GM19372 (cell line): ENCODE results near the gene CCSER2.
A peak's percentile ranks its signal among the peaks of the same experiment; 100 is the strongest.

ENCODE experiments used
- ATAC-seq: cut with Tn5 transposase; IDR thresholded peaks from one replicate; pipeline ENCODE4 v1.9.1; 2021; ENCODE audit warnings: mild to moderate bottlenecking, low read depth, moderate library complexity; ENCODE audit not compliant: unreplicated experiment

The CCSER2 gene

DNA sequence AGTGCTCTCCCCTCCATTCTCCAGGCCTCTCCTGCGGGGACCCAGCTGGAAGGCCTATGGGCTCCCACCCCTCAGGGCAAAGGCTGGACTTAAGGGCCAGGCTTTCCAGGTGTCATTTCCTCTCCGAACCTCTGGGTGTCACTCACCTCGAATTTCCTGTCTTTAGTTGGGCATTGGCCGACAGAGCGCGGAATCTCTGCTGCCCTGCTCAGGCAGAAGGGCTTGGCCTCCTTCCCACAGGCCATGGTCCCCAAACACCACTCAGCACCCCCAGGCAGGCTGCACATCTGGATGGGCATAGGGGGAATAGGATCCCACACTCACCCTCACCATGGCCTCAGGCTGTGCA is 212.9 kb downstream of the CCSER2 start:
- no peak for ATAC-seq

- no peak for ATAC-seq
These were observed 214.4 kb downstream of the CCSER2 start for GRCh38 chr10:84542522-84543490.

DNA sequence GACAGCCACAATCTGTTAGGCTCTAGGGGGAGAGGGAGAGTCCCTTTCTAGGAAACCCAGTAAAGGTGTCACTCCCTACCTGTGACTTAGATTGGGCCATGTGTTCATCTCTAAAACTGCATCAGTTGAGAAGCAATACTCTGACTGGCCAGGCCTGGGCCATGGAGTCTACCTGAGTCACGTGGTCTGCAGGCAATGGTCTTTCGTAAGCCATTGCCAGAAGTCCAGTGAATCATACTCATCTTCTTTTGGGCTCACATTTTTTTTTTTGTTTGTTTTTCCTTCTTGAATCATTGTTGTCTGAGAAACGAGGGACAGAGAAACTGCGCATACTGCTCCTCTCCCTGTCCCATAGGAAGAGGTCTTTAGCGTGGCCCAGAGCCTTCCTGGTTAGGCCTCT is 215.6 kb downstream of the CCSER2 start:
- no peak for ATAC-seq

DNA sequence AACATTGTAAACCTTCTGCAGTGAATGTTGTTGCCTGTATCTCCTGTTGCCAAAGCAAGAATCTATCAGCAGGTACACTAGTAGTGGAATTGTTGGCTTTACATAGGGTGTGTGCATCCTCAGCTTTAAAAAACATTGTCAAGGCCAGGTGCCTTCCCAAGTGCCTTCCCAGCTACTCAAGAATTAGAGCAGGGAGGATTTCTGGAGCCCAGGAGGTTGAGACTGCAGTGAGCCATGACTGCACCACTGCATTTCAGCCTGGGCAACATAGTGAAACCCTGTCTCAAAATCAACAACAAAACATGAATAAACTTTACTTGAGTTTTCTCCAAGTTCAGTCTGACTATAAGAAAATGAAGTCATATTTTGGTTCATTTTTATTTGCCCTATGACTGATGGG is 217.3 kb downstream of the CCSER2 start:
- no peak for ATAC-seq

DNA sequence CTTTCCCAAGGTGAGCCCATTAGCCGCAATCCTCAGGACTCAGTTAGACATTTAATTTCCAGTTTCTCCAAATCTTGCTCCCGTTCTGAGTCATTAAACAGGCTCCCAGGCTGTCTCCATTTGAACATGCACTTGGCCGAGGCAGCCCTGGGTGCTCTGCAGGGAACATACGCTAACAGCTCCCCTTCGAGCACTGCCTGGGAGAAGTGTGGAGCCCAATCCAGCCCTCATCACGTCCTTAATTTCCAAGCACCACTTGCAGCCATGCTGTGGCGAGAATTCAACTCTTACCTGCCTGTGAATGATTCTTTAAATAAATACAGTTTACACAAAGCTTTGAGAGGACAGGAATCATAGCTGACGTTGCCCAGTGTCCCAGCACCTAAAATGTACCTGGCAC is 218.2 kb downstream of the CCSER2 start:
- ATAC-seq, result no peak

- ATAC-seq, result no peak
These were observed 219.2 kb downstream of the CCSER2 start for GRCh38 chr10:84547616-84548015.

DNA sequence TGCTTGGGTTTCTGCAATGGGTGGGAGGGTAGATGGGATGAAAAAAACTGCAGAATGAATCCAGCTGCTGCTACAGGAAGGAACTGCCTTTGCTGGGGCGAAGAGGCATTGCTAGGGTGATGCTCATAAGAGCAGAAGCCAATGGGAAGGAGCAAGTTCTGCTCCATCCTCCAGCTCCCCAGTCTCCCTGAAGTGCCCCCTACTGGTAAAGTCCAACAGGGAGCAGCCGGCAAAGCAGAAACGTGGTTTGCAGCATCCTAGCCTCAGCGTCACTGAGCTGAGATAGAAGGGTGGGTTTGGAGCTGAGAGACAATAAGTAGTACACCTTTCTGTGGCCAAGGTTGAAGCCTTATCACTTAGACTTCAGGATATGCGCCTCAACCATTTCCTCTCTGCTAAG is 220.5 kb downstream of the CCSER2 start:
- ATAC-seq, result no peak

- ATAC-seq, result no peak
These were observed 221.2 kb downstream of the CCSER2 start for GRCh38 chr10:84549368-84550165.

DNA sequence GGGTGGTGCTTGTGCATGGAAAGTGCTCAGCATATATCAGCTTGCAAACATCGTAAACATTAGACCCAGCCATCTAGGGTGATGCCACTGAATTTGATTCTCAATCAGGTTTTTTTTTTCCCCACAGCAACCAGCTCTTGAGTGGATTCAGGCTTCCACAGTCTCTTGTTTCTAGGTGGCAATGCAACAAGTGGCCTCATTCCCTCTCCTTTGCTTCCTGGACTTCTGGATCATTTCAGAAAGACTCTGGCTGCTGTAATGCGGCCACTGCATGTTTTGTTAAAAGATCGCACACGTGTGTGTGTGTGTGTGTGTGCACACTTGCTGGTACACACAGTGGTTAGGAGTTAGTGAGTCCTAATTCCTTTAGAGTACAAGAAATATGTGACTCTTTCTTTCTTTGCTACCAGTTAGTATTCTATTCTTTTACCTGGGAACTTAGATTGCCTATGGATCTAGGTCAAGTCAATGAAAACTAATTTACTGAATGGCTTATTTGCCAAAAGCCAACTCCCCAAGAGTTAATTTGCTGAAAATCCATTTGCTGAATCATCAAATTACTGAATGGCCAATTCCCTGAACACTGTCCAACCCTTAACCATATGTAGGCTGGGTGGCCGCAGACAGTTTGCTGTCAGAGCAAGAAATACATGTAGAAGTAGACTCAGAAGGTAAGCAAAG is 222.5 kb downstream of the CCSER2 start:
- no peak for ATAC-seq

DNA sequence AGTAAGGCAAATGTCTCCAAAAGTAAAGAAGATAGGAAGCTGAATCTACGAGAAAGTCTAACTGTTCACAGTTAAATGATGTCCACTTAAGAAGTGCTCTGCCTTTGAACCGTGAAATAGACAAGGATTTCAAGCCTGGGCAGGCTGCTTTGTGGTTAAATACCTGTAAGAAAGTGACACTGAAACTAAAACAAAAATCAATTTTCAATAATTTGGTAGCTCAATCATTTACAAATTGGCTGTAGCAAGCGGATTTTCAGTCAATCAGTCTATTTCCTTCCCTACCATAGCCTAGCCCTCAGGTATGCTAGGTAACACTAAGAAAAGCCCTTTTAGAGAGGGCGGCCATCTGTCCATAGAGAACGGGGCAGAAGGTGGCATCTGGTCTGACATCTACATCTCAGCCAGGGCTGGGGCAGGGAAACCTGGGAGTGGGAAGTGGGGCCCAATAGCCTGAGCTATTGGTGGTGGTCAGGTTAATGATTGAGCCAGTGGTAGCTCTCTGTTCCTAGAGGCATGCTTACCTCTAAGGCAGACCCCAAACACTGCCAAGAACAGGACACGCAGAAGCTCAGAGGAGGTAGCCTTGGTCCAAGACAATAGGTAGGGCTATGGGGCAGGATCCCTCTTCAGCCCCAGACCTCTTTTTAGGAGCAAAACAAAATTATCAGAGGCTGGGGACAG is 223.2 kb downstream of the CCSER2 start:
- peak; percentile 50 for ATAC-seq

DNA sequence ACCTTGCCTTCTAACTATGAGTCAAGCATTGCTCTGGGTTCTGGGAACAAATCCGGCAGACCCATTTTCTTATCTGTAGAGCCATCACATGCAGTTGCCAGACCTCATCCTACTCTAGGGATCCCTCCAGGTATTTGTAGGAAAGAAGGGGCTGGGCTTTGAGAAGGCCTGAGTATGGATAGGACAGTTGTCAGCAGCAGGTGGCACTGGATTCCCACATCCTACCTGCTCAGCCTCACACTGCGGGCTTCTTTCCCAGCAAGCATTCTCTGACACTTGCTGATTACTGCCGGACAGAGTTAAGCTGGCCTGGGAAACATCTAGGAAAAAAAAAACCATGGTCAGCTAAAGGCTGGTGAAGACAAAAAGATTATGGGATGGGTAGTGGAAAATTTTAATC is 224.1 kb downstream of the CCSER2 start:
- ATAC-seq, result no peak

- no peak for ATAC-seq
These were observed 234.2 kb downstream of the CCSER2 start for GRCh38 chr10:84562592-84562991.

DNA sequence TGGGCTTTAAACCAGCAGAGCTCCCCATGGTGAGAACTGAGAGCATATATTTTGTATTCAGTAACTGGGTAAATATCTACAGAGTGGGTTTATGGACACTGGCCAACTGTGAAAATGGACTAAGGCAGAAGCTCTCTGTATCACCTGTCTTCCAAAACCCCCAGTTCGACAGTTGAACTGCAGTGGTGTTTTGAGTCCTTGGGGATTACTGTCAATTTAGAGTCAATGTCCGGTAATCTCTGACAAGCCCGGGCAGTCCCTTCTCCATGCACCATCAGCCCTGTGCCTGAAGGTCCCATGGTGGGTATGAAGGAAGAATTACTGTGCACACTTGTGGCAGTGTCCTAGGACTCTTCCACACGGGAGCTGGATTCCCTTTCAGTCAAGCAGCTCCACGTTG is 235.0 kb downstream of the CCSER2 start:
- ATAC-seq, result peak; percentile 77

- peak; percentile 44 for ATAC-seq
These were observed 235.5 kb downstream of the CCSER2 start for GRCh38 chr10:84563868-84564267.

DNA sequence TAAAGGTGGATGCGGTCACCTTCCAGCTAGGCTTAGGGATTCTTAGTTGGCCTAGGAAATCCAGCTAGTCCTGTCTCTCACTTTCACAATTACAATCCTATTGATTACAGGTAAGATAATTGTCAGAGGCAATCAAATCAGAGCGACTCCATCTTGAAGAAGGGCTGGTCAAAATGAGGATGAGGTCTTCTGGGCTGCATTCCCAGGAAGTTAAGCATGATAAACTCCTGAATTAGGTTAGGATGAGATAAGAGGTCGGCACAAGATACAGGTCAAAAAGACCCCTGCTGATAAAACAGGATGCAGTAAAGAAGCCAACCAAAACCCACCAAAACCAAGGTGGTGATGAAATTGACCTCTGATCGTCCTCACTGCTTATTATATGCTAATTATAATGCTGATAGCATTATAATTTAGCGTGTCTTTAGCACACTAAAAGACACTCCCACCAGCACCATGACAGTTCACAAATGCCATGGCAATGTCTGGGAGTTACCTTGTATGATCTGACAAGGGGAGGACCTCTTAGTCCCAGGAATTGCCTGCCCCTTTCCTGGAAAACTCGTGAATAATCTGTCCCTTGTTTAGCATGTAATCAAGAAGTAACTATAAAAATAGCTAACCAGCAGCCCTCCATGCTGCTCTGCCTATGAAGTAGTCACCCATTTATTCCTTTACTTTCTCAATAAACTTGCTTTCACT is 237.6 kb downstream of the CCSER2 start:
- ATAC-seq, result no peak

GRCh38 chr10:84567133-84567532 is 238.7 kb downstream of the CCSER2 start:
- ATAC-seq, result no peak
